GM19397 (cell line): Measurements from ENCODE around the gene KANSL1.

Experiments used
- ATAC-seq: cut with Tn5 transposase; IDR thresholded peaks from one replicate; pipeline ENCODE4 v1.9.1; 2021; ENCODE audit warnings: mild to moderate bottlenecking, moderate library complexity; ENCODE audit not compliant: unreplicated experiment

Gene KANSL1

GRCh38 chr17:46003907-46004748, 189.1 kb downstream of the KANSL1 start:
- no peak for ATAC-seq

DNA sequence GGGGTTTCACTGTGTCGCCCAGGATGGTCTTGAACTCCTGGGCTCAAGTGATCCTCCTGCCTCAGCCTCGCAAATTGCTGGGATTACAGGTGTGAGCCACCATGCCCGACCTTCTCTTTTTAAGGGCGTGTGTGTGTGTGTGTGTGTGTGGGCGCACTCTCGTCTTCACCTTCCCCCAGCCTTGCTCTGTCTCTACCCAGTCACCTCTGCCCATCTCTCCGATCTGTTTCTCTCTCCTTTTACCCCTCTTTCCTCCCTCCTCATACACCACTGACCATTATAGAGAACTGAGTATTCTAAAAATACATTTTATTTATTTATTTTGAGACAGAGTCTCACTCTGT, 190.3 kb downstream of the KANSL1 start:
- ATAC-seq, result no peak

GRCh38 chr17:46002311-46002972, 190.8 kb downstream of the KANSL1 start:
- ATAC-seq, result no peak

DNA sequence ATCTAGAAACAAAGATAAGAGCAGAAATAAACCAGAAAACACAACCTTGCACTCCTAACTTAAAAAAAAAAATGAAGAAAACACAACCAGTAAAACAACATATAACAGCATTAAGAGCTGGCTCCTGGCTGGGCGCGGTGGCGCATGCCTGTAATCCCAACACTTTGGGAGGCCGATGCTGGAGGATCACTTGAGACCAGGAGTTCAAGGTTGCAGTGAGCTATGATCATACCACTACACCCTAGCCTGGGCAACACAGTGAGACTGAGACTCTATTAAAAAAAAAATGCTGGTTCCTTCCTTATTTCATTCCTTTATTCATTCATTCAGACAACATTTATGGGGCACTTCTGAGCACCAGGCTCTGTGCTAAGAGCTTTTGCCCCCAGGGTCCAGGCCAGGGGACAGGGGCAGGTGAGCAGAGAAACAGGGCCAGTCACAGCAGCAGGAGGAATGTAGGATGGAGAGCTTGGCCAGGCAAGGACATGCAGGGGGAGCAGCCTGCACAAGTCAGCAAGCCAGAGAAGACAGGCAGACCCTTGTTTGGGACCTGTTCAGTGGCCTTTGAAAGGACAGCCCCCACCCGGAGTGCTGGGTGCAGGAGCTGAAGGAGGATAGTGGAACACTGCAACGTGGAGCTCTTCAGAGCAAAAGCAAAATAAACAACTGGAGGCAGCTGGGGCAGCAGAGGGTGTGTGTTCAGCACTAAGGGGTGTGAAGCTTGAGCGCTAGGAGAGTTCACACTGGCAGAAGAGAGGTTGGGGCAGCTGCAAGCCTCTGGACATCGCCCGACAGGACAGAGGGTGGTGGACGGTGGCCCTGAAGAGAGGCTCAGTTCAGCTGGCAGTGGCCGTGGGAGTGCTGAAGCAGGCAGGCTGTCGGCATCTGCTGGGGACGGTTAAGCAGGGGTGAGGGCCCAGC, 191.6 kb downstream of the KANSL1 start:
- ATAC-seq, result no peak

DNA sequence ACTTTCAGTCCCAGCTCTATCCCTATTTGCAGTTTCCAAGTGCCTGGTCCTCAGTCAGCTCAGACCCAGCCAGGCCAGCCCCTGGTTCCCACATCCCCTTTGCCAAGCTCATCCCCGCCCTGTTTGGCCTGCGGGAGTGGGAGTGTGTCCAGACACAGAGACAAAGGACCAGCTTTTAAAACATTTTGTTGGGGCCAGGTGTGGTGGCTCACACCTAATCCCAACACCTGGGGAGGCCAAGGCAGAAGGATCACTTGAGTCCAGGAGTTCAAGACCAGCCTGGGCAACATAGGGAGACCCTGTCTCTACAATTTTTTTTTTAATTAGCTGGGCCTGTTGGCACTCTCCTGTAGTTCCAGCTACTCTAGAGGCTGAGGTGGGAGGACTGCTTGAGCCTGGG, 192.5 kb downstream of the KANSL1 start:
- no peak for ATAC-seq

GRCh38 chr17:46000292-46000691, 192.9 kb downstream of the KANSL1 start:
- ATAC-seq, result no peak

DNA sequence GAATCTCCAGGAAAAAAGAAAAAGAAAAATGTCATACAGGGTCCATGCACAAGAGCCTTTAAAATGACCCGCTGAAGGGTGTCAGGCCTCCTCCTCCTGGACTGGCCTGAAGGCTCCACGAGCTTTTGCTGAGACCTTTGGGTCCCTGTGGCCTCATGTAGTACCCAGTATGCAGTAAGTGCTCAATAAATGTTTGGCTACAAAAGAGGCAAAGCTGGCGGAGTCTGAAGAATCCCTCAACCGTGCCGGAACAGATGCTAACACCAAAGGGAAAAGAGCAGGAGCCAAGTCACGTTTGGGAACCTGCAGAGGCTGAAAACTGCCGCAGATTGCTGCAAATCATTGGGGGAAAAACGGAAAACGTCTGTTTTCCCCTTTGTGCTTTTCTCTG, 193.3 kb downstream of the KANSL1 start:
- ATAC-seq, result no peak

DNA sequence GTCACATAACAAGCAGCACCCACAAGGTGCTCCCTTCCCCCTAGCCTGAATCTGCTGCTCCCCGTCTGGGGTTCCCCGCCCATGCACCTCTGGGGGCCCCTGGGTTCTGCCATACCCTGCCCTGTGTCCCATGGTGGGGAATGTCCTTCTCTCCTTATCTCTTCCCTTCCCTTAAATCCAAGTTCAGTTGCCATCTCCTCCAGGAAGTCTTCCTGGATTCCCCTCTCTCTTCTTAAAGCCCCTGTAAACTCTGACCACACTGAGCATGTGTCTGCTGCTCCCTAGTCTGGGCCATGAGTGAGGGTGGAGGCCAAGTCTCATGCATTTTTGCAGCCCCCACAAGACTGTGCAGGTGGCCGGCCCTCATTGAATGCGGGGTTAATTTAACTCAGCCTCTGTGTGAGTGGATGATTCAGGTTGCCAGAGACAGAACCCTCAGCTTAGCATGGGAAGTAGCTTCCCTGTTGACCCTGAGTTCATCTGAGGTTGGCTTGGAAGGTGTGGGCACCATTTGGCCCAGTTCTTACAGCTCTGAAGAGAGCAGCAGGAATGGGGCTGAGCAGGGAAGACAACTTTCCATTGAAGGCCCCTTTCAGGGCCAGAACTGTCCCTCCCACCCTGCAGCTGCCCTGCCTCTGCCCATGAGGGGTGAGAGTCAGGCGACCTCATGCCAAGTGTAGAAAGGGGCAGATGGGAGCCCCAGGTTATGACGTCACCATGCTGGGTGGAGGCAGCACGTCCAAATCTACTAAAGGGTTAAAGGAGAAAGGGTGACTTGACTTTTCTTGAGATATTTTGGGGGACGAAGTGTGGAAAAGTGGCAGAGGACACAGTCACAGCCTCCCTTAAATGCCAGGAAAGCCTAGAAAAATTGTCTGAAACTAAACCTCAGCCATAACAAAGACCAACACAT, 194.0 kb downstream of the KANSL1 start, which contains the start of gene STH:
Gene STH (plus strand): TSS at position 264 of the 913 bp plus-strand sequence. CDS start 30 bp downstream, at position 294.
- no peak for ATAC-seq

- ATAC-seq, result no peak
These were observed 195.6 kb downstream of the KANSL1 start for GRCh38 chr17:45997624-45998023.

- ATAC-seq, result no peak
These were observed 196.1 kb downstream of the KANSL1 start for GRCh38 chr17:45997166-45997565.

GRCh38 chr17:45996282-45996937, 196.8 kb downstream of the KANSL1 start:
- ATAC-seq, result no peak

GRCh38 chr17:45995627-45996270, 197.5 kb downstream of the KANSL1 start:
- no peak for ATAC-seq

- ATAC-seq, result no peak
These were observed 198.2 kb downstream of the KANSL1 start for GRCh38 chr17:45994987-45995386.

DNA sequence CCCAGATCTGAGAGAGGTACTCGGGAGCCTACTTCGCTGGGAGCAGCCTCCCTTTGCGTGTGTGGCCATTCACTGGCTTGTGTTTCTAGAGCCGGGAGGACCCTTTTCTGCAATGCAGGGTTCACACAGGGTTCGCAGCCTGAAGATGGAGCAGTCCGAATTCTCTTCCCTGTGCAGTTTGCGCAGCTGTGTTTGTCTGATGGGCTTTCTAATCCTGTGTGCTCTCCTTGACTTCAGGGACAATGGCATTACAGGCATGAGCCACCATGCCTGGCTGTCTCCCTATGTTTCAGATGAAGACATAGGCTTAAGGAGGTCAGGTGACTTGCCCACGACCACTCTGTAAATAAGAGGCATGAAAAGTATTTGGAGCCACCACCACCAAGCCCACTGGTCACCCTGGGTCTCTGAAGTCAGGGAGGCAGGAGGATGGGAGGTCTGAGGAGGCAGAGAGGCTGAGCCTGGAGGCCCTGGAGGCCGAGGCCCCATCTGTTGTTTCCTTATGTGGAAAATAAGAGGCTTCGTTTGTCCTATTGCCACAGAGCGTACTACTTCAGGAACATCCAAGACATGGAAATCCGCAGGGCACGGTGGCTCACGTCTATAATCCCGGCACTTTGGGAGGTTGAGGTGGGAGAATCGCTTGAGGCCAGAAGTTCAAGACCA, 199.1 kb downstream of the KANSL1 start:
- ATAC-seq, result no peak

- no peak for ATAC-seq
These were observed 200.3 kb downstream of the KANSL1 start for GRCh38 chr17:45992904-45993303.

GRCh38 chr17:45992175-45992574, 201.1 kb downstream of the KANSL1 start:
- ATAC-seq, result no peak

GRCh38 chr17:45991341-45991740, 201.9 kb downstream of the KANSL1 start:
- ATAC-seq, result no peak

DNA sequence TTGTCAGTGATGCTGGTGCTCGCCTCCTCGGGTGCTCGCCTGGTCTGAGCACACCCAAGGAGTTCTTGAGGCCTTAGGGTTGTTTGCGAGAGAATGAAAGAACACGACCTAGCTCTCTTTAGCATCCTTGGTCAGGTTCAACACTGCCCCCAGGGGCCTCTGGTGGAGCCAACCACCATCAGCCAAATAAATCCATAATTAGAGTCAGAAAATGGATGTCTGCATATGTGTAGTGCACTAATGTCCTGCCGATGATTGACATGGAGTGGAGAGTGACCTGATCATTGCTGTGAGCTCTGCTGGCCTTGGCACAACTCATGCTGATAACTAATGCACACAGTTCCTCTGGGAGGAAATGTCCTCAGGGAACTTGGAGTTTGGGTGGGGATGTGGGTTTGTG, 202.3 kb downstream of the KANSL1 start:
- no peak for ATAC-seq

DNA sequence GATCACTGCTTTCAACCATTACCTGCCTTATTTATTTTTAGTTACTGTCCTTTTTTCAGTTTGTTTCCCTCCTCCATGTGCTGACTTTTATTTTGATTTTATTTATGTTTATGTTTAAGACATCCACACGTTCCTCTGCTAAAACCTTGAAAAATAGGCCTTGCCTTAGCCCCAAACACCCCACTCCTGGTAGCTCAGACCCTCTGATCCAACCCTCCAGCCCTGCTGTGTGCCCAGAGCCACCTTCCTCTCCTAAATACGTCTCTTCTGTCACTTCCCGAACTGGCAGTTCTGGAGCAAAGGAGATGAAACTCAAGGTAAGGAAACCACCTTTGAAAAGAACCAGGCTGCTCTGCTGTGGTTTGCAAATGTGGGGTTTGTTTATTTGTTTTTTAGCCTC, 203.5 kb downstream of the KANSL1 start:
- no peak for ATAC-seq
